Stimulated activated CD8-positive, alpha-beta memory T cell treated with anti-CD3 and anti-CD28 coated beads, Interleukin-7, amount 100 ng/mL, for 48 hours (primary cell): ENCODE data around the gene USF2.
"Not testable (repeated sequence)": the region's sequence is repeated elsewhere in the genome, so short reads cannot be mapped to it uniquely, and the experiment has no call there.

Experiments used
- DNase-seq, 2 donors: peaks; one replicate each; pipeline ENCODE4 v3.0.0-alpha.2; 2020; ENCODE audit warnings: low read depth in 1 of 2; ENCODE audit errors: extremely low read depth in 1 of 2

The USF2 gene

GRCh38 chr19:35284153-35285094, 15.7 kb downstream of the USF2 start:
- no peak for DNase-seq

GRCh38 chr19:35285095-35285449, 16.3 kb downstream of the USF2 start:
- no peak for DNase-seq

- DNase-seq, result not testable (repeated sequence)
Observed at GRCh38 chr19:35285465-35285864, 16.7 kb downstream of the USF2 start.

- not testable (repeated sequence) for DNase-seq
Observed at GRCh38 chr19:35286101-35286500, 17.3 kb downstream of the USF2 start.

GRCh38 chr19:35287713-35288112, 19.0 kb downstream of the USF2 start:
- no peak for DNase-seq

GRCh38 chr19:35288331-35288730, 19.6 kb downstream of the USF2 start:
- DNase-seq, result no peak

GRCh38 chr19:35288906-35289305, 20.1 kb downstream of the USF2 start:
- DNase-seq, result no peak

GRCh38 chr19:35290381-35291127, 21.8 kb downstream of the USF2 start:
- no peak for DNase-seq

- no peak for DNase-seq
Observed at GRCh38 chr19:35291259-35291658, 22.5 kb downstream of the USF2 start.

- no peak for DNase-seq
Observed at GRCh38 chr19:35291916-35292315, 23.2 kb downstream of the USF2 start, which contains the start of gene MAG. Gene MAG (plus strand): TSS chr19:35292161. CDS start chr19:35295409, 3,248 bp downstream.

- no peak for DNase-seq
Observed at GRCh38 chr19:35292421-35293362, 23.9 kb downstream of the USF2 start.

- no peak for DNase-seq
Observed at GRCh38 chr19:35293363-35293739, 24.6 kb downstream of the USF2 start.

- no peak for DNase-seq
Observed at GRCh38 chr19:35293808-35294207, 25.0 kb downstream of the USF2 start.

GRCh38 chr19:35294328-35294727, 25.6 kb downstream of the USF2 start:
- no peak for DNase-seq

- no peak for DNase-seq
Observed at GRCh38 chr19:35294859-35295791, 26.4 kb downstream of the USF2 start.

- DNase-seq, result no peak
Observed at GRCh38 chr19:35295792-35296462, 27.2 kb downstream of the USF2 start.

GRCh38 chr19:35296644-35297514, 28.1 kb downstream of the USF2 start:
- no peak for DNase-seq

GRCh38 chr19:35297515-35297848, 28.7 kb downstream of the USF2 start:
- DNase-seq, result no peak
